Mucosa of descending colon (tissue), 3 donors: ENCODE measurements around the gene MIA2. TPM values are rescaled to one million over a fixed set of nuclear protein-coding genes. Genes with fewer than 3 reads are reported as not detected.
A peak's percentile ranks its signal among the peaks of the same experiment; 100 is the strongest.
"Not testable (repeated sequence)": the region's sequence is repeated elsewhere in the genome, so short reads cannot be mapped to it uniquely, and the experiment has no call there.

ENCODE experiments used
- ATAC-seq: fragments of 200-7000 bp; cut with Tn5 transposase; one replicate; pipeline ENCODE4 v1.9.1; 2020; ENCODE audit warnings: mild to moderate bottlenecking, moderate library complexity
- DNase-seq, 3 donors: peaks; one replicate each; pipeline ENCODE4 v3.0.0-alpha.2; 2020
- H3K36me3 ChIP-seq: fragments of 200-600 bp; one replicate; pipeline ENCODE4 v1.8.0; 2021; ENCODE audit warnings: low read depth, mild to moderate bottlenecking
- H3K4me1 ChIP-seq: fragments of 200-600 bp; one replicate; pipeline ENCODE4 v1.8.0; 2021; ENCODE audit warnings: low read depth, mild to moderate bottlenecking
- H3K4me3 ChIP-seq: fragments of 200-600 bp; one replicate; pipeline ENCODE4 v1.8.0; 2021; ENCODE audit warnings: mild to moderate bottlenecking
- H3K9me3 ChIP-seq: fragments of 200-600 bp; one replicate; pipeline ENCODE4 v1.8.0; 2021; ENCODE audit warnings: mild to moderate bottlenecking
- intact Hi-C, 2 donors: fragments of 100-400 bp; cut with DNase I in 1 of 2; cut with micrococcal nuclease in 1 of 2; formaldehyde crosslinking; loops; one replicate each; pipeline versions ENCODE4 v1.11.0 to v1.11.1; 2022; cut with DNase I, micrococcal nuclease
- total RNA-seq, 3 donors: library from RNA; stranded (reverse); fragmentation: NEBNext Ultra II Directional in 2 of 3; extraction: Animal tissue kit (Norgen Biotek cat#: 25700) in 2 of 3; gene quantifications; one replicate each; pipeline versions ENCODE4 v1.2.1 to v1.2.4, GENCODE V29; 2021 to 2023
- TF ChIP-seq, protein P1 (sequence below): fragments of 200-600 bp; IDR thresholded peaks from one replicate; pipeline ENCODE4 v1.8.0; 2022; ENCODE audit warnings: antibody characterized with exemption, mild to moderate bottlenecking
- donor health status: DM: no; HTN: no; CAD: no; lungs with moderate emphysema.
- donor health status: DM: no; HTN: no; CAD: no.
- donor health status: DM: no; HTN: yes; CAD: no.

MIA2 gene
- total RNA-seq, 3 donors from 2014 or later = 46.1 to 81.9 (median 51.7) TPM

DNA sequence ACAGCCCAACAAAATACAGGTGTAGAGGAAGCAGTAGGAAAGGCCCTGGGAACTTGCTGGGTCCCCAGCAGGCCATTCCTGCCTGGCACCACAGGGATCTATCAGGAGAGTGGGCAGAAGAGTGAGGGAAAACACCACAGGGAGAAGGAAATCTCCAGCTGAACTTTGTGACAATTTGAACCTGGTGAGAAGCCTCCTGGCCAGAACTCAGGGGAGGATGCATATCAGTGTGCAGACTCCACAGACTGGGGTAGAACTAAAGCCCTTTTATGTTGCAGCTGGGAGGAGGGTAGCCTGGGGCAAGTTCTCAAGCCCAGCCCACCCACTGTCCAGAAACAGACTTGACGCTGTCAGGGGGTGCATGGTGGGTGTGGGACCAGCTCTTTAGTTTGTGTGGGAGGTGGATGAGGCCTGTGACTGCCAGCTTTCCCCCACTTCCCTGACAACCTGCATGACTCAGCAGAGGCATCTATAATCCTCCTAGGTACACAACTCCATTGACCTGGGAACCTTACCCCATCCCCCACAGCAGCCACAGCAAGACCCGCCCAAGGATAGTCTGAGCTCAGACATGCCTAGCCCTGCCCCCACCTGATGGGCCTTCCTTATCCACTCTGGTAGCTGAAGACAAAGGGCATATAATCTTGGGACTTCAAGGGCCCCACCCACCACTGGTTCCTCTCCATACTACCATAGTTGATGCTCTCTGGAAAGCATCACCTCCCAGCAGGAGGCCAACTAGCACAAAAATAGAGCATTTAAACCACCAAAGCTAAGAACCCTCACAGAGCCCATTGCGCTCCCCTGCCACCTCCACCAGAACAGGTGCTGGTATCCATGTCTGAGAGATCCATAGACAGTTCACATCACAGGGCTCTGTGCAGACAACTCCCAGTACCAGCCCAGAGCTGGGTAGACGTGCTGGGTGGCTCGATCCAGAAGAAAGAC, 29.8 kb upstream of the MIA2 start:
- ATAC-seq (peak; percentile 54), DNase-seq (peak; percentile 73 to 82 (median 74))
- TF ChIP-seq, protein P1, sequence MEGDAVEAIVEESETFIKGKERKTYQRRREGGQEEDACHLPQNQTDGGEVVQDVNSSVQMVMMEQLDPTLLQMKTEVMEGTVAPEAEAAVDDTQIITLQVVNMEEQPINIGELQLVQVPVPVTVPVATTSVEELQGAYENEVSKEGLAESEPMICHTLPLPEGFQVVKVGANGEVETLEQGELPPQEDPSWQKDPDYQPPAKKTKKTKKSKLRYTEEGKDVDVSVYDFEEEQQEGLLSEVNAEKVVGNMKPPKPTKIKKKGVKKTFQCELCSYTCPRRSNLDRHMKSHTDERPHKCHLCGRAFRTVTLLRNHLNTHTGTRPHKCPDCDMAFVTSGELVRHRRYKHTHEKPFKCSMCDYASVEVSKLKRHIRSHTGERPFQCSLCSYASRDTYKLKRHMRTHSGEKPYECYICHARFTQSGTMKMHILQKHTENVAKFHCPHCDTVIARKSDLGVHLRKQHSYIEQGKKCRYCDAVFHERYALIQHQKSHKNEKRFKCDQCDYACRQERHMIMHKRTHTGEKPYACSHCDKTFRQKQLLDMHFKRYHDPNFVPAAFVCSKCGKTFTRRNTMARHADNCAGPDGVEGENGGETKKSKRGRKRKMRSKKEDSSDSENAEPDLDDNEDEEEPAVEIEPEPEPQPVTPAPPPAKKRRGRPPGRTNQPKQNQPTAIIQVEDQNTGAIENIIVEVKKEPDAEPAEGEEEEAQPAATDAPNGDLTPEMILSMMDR = no peak
- Histone ChIP-seq H3K9me3 (no peaks in the 10 kb centered on the region), H3K4me3 (no peak overlapping the region), H3K4me1 (no peaks in the 10 kb centered on the region), H3K36me3 (no peaks in the 10 kb centered on the region)
- intact Hi-C loops = no loop called here

DNA sequence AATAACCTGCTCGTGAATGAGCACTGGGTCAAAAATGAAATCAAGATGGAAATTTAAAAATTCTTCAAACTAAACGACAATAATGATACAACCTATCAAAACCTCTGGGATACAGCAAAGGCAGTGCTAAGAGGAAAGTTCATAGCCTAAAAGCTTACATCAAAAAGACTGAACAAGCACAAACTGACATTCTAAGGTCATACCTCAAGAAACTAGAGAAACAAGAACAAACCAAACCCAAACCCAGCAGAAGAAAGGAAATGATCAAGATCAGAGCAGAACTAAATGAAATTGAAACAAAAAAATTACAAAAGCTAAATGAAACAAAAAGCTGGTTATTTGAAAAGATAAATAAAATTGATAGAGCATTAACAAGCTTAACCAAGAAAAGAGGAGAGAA, 26.3 kb upstream of the MIA2 start:
- H3K4me1 ChIP-seq, H3K36me3 ChIP-seq, H3K4me3 ChIP-seq, ATAC-seq, DNase-seq, H3K9me3 ChIP-seq, intact Hi-C loops: not testable (repeated sequence)

DNA sequence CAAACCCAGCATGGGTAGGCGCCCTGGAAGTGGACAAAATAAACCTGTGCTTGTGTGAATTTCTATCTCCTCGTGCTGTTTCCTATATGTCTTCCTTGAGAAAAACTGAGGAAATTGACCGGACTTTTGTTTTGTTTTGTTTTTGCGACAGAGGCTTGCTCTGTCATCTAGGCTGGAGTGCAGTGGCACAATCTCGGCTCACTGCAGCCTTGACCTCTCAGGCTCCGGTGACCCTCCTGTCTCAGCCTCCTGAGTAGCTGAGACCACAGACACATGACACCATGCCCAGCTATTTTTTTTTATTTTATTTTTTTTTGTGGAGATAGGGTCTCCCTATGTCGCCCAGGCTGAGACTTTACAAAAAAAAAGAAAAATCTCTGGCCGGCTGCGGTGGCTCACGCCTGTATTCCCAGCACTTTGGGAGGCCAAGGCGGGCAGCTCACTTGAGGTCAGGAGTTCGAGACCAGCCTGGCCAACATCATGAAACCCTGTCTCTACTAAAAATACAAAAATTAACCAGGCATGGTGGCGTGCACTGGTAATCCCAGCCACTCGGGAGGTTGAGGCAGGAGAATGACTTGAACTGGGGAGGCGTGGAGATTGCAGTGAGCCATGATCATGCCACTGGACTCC, 22.5 kb upstream of the MIA2 start:
- no peak overlapping the region for H3K4me3 ChIP-seq
- no peaks in the 10 kb centered on the region for H3K4me1 ChIP-seq
- no peak for DNase-seq
- TF ChIP-seq, protein P1 = no peak
- intact Hi-C loops = no loop called here
- H3K9me3 ChIP-seq = no peaks in the 10 kb centered on the region
- H3K36me3 ChIP-seq = no peaks in the 10 kb centered on the region
- ATAC-seq = no peak

DNA sequence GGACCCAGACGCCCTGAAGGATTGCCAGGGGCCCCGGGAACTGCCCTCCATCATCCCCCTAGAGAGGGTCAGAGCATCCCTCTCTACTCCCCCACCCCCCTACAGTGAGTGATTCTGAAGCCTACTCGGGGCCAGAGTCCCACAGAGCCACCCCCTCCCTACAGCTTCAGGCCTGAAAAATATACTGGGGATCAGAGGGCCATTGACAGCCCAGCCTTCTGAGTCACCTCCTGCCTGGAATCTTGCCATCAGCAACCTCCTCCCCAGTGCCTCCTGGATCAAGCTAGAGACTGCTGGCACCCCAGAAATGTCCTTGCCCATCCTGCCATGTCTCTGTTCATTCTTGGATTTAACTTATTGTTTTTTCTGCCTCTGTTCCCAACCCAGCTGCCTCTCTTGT, 21.7 kb upstream of the MIA2 start:
- no peaks in the 10 kb centered on the region for H3K9me3 ChIP-seq
- intact Hi-C loops = no loop called here
- peak; percentile 33 for ATAC-seq

DNA sequence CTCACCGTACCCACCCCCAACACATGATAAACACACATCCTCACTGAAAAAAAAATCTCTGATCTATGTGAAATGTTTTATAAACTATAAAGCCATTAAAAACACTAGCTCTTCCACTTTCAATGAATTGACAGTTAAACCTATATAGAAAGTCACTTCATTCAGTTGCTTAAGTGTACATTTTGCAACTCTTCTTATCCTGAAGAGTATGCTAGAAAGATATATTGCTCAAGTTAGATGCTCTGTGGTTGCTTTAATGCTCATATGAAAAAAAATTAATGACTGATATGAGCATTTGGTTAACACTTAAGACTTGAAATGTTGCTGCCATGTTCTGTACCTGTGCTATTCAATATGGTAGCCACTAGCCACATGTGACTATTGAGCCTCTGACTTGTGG, 21.0 kb upstream of the MIA2 start:
- Histone ChIP-seq H3K4me1 (no peaks in the 10 kb centered on the region), H3K9me3 (no peaks in the 10 kb centered on the region), H3K4me3 (no peak overlapping the region), H3K36me3 (no peaks in the 10 kb centered on the region)
- ATAC-seq = no peak
- TF ChIP-seq, protein P1 = no peak
- no peak for DNase-seq
- intact Hi-C loops = no loop called here

More for the DNA sequence above, 21.7 kb upstream of the MIA2 start:
- Histone ChIP-seq H3K36me3 (no peaks in the 10 kb centered on the region), H3K4me1 (no peaks in the 10 kb centered on the region), H3K4me3 (no peak overlapping the region)
- no peak for DNase-seq
- TF ChIP-seq, protein P1 = no peak

DNA sequence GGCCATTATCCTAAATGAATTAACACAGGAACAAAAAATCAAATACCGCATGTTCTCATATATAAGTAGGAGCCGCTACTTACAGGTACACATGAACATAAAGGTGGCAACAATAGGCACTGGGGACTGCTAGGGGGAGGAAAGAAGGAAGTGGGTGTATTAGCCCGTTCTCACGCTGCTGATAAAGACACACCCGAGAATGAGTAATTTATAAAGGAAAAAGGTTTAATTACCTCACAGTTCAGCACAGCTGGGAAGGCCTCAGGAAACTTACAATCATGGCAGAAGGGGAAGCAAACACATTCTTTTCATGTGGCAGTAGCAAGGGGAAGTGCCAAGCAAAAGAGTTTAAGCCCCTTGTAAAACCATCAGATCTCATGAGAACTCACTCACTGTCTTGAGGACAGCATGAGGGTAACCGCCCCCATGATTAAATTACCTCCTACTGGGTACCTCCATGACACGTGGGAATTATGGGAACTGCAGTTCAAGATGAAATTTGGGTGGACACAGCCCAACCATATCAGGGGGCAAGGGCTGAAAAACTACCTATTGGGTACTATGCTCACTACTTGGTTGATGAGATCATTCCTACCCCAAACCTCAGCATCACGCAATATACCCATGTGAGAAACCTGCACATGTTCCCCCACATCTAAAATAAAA, 16.4 kb upstream of the MIA2 start:
- TF ChIP-seq, protein P1 = no peak
- H3K36me3 ChIP-seq = no peaks in the 10 kb centered on the region
- H3K4me3 ChIP-seq = no peak overlapping the region
- ATAC-seq (no peak), DNase-seq (no peak)
- intact Hi-C loops = no loop called here
- no peaks in the 10 kb centered on the region for H3K4me1 ChIP-seq
- no peaks in the 10 kb centered on the region for H3K9me3 ChIP-seq
